ENCODE results near the gene SPATA16. TPM values are rescaled to one million over a fixed set of nuclear protein-coding genes. Genes with fewer than 3 reads are reported as not detected.

Gene SPATA16
- total and polyA plus RNA-seq, 2 donors (not counting 3 experiments of a cell fraction or from before 2014, with no cell fraction given), result not detected

DNA sequence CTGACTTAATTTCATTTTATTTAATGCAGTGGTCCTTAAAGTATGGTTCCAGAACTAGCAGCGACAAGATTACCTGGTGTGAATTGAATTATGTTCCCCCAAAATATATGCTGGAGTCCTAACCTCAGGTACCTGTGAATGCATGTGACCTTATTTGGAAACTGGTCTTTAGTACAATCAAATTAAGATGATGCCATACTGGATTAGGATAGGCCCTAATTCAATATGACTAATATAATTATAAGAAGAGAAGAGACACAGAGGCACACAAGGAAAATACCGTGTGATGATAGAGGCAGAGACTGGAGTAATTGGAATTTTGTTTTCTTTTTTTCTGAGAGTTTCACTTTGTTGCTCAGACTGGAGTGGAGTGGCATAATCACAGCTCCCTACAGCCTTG is 12.6 kb upstream of the SPATA16 start:
- POLR2A ChIA-PET, result no interaction called here
- CTCF ChIA-PET, result no interaction called here

DNA sequence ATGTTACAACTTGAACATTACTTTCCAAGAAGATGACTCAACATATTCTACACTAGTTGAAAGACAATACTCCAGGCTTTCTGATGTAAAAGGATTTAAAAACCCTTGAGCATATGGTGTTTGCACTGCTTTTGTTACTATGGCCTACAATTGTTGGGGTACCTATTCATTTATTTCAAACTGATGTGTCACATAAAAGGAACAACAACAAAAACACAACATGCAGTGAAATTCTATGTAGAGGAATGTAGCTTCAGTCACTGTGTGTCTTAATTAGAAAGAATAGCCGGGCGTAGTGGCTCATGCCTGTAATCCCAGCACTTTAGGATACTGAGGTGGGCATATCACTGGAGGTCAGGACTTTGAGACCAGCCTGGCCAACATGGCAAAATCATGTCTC is 1.6 kb downstream of the SPATA16 start:
- POLR2A ChIA-PET, result no interaction called here
- no peaks in the 10 kb centered on the region for H3K4me1 ChIP-seq (ENCODE audit: control insufficient read depth, extremely low read depth, insufficient read depth, low read length)
- CTCF ChIA-PET, result no interaction called here
- no peak overlapping the region for H2AFZ ChIP-seq (ENCODE audit: low read depth, low read length)
- BruUV-seq (replicated peaks), result no TSS peak
- no peaks in the 10 kb centered on the region for H3K9me3 ChIP-seq (replicated peaks; ENCODE audit: control insufficient read depth, insufficient read depth, low read length)
- H3K4me2 ChIP-seq (ENCODE audit: insufficient read depth, low read length), result no peak overlapping the region
- no peaks in the 10 kb centered on the region for H3K36me3 ChIP-seq (ENCODE audit: control insufficient read depth in 2 of 2, extremely low read depth in 1 of 2, insufficient read depth in 2 of 2, low read length in 2 of 2)
- H3K9ac ChIP-seq (replicated peaks; ENCODE audit: extremely low read depth, insufficient read depth, low read length), result no peak overlapping the region
- FAIRE-seq, result no peak
- intact Hi-C loops (cut with micrococcal nuclease) (no loop called here), dilution Hi-C loops (cut with MboI; ENCODE audit: extremely low pct_ligation_motif_present, low sequenced_read_pairs) (no loop called here)
- H3K27ac ChIP-seq (ENCODE audit: insufficient read depth, low read depth, low read length), result no peak overlapping the region
- H3K4me3 ChIP-seq (replicated peaks in 1 of 3; ENCODE audit: insufficient read depth in 1 of 3, low read depth in 1 of 3, low read length in 3 of 3), result no peak overlapping the region
- DNase-seq (ENCODE audit: low read depth, low spot score), result no peak
- H3K9me1 ChIP-seq (replicated peaks; ENCODE audit: control insufficient read depth, extremely low read depth, insufficient read depth, low read length), result no peaks in the 10 kb centered on the region
- no peak for TF ChIP-seq JUN (IDR thresholded peaks at IDR 0.05; ENCODE audit: borderline replicate concordance, insufficient read depth, insufficient read length, low read depth)
- TF ChIP-seq MAX (IDR thresholded peaks at IDR 0.05; ENCODE audit: insufficient read depth, insufficient read length), result no peak
- no peak for TF ChIP-seq POLR2AphosphoS5 (IDR thresholded peaks at IDR 0.05; ENCODE audit: insufficient read depth, low read depth, low read length)
- no peak for TF ChIP-seq GATA2 (IDR thresholded peaks at IDR 0.05; ENCODE audit: insufficient read depth, insufficient read length, low read depth, low read length)
- TF ChIP-seq CTCF (IDR thresholded peaks at IDR 0.05; ENCODE audit: extremely low read depth in 1 of 2, insufficient read depth in 1 of 2, low read depth in 1 of 2, low read length in 2 of 2), result no peak
- TF ChIP-seq POLR2A (IDR thresholded peaks at IDR 0.05; ENCODE audit: low read depth, low read length), result no peak
- TF ChIP-seq EZH2 (IDR thresholded peaks at IDR 0.05; ENCODE audit: borderline replicate concordance, low read depth, low read length, severe bottlenecking), result no peak
- TF ChIP-seq FOS (IDR thresholded peaks at IDR 0.05; ENCODE audit: borderline replicate concordance, insufficient read depth, low read length), result no peak
- no peak for TF ChIP-seq MYC (IDR thresholded peaks at IDR 0.05; ENCODE audit: low read depth, low read length)
- no peaks in the 10 kb centered on the region for H4K20me1 ChIP-seq (replicated peaks; ENCODE audit: control insufficient read depth, extremely low read depth, insufficient read depth, low read length)
- H3K27me3 ChIP-seq (ENCODE audit: control insufficient read depth in 2 of 2, insufficient read depth in 2 of 2, low read length in 2 of 2), result peaks cover 0 to 3% of the 10 kb centered on the region in 2 experiments
- no peaks in the 10 kb centered on the region for H3K79me2 ChIP-seq (ENCODE audit: control insufficient read depth, insufficient read depth, low read length)

More for the DNA sequence above, 12.6 kb upstream of the SPATA16 start:
- DNase-seq (ENCODE audit: low read depth, low spot score), result no peak
- Histone ChIP-seq H3K4me2 (ENCODE audit: insufficient read depth, low read length) (no peak overlapping the region), H3K27ac (ENCODE audit: insufficient read depth, low read depth, low read length) (no peak overlapping the region), H3K79me2 (ENCODE audit: control insufficient read depth, insufficient read depth, low read length) (no peaks in the 10 kb centered on the region), H3K4me3 (replicated peaks in 1 of 3; ENCODE audit: insufficient read depth in 1 of 3, low read depth in 1 of 3, low read length in 3 of 3) (no peak overlapping the region), H3K27me3 (ENCODE audit: control insufficient read depth in 2 of 2, insufficient read depth in 2 of 2, low read length in 2 of 2) (no peaks in the 10 kb centered on the region), H2AFZ (ENCODE audit: low read depth, low read length) (no peak overlapping the region), H3K4me1 (ENCODE audit: control insufficient read depth, extremely low read depth, insufficient read depth, low read length) (no peaks in the 10 kb centered on the region), H4K20me1 (replicated peaks; ENCODE audit: control insufficient read depth, extremely low read depth, insufficient read depth, low read length) (no peaks in the 10 kb centered on the region), H3K9me3 (replicated peaks; ENCODE audit: control insufficient read depth, insufficient read depth, low read length) (no peaks in the 10 kb centered on the region), H3K9me1 (replicated peaks; ENCODE audit: control insufficient read depth, extremely low read depth, insufficient read depth, low read length) (no peaks in the 10 kb centered on the region), H3K9ac (replicated peaks; ENCODE audit: extremely low read depth, insufficient read depth, low read length) (no peak overlapping the region), H3K36me3 (ENCODE audit: control insufficient read depth in 2 of 2, extremely low read depth in 1 of 2, insufficient read depth in 2 of 2, low read length in 2 of 2) (no peaks in the 10 kb centered on the region)
- TF ChIP-seq EZH2 (IDR thresholded peaks at IDR 0.05; ENCODE audit: borderline replicate concordance, low read depth, low read length, severe bottlenecking) (no peak), POLR2A (IDR thresholded peaks at IDR 0.05; ENCODE audit: low read depth, low read length) (no peak), CTCF (IDR thresholded peaks at IDR 0.05; ENCODE audit: extremely low read depth in 1 of 2, insufficient read depth in 1 of 2, low read depth in 1 of 2, low read length in 2 of 2) (no peak), POLR2AphosphoS5 (IDR thresholded peaks at IDR 0.05; ENCODE audit: insufficient read depth, low read depth, low read length) (no peak)
- dilution Hi-C loops (cut with MboI; ENCODE audit: extremely low pct_ligation_motif_present, low sequenced_read_pairs), result no loop called here
- no TSS peak for BruUV-seq (replicated peaks)
- FAIRE-seq, result no peak
- intact Hi-C loops (cut with micrococcal nuclease), result no loop called here
